H9 (cell line): ENCODE results near the gene CRYGN. TPM values are rescaled to one million over a fixed set of nuclear protein-coding genes. Genes with fewer than 3 reads are reported as not detected.

Experiments used
- DNase-seq: peaks from one replicate; pipeline ENCODE4 v3.0.0-alpha.2; 2017
- H2AFZ ChIP-seq: one replicate; pipeline ENCODE4 v1.6.1; 2013; ENCODE audit warnings: mild to moderate bottlenecking, low read length, control low read depth, moderate library complexity
- H2AK5ac ChIP-seq: 2 replicates; pipeline ENCODE4 v1.6.1; 2013; ENCODE audit warnings: low read length, control low read depth, mixed read lengths; ENCODE audit not compliant: insufficient read length
- H2BK120ac ChIP-seq: one replicate; pipeline ENCODE4 v1.6.1; 2013; ENCODE audit warnings: low read depth, mild to moderate bottlenecking, low read length, control low read depth, inconsistent platforms; ENCODE audit not compliant: poor library complexity, severe bottlenecking
- H2BK12ac ChIP-seq: 2 replicates; pipeline ENCODE4 v1.6.1; 2013; ENCODE audit warnings: low read length, control low read depth, mixed read lengths, low read depth; ENCODE audit not compliant: insufficient read length
- H2BK15ac ChIP-seq: 2 replicates; pipeline ENCODE4 v1.6.1; 2013; ENCODE audit warnings: low read depth, low read length, control low read depth
- H2BK20ac ChIP-seq: one replicate; pipeline ENCODE4 v1.6.1; 2013; ENCODE audit warnings: low read depth, mild to moderate bottlenecking, low read length, control low read depth, inconsistent platforms; ENCODE audit not compliant: poor library complexity, severe bottlenecking
- H2BK5ac ChIP-seq: 2 replicates; pipeline ENCODE4 v1.6.1; 2013; ENCODE audit warnings: low read length, control low read depth, mixed read lengths; ENCODE audit not compliant: insufficient read length
- H3K14ac ChIP-seq: 2 replicates; pipeline ENCODE4 v1.6.1; 2013; ENCODE audit warnings: low read length, control low read depth; ENCODE audit not compliant: insufficient read depth
- H3K18ac ChIP-seq: 2 replicates; pipeline ENCODE4 v1.6.1; 2013; ENCODE audit warnings: low read depth, mild to moderate bottlenecking, mixed read lengths, low read length, control low read depth; ENCODE audit not compliant: insufficient read length
- H3K23ac ChIP-seq: 2 replicates; pipeline ENCODE4 v1.6.1; 2013; ENCODE audit warnings: low read length, control low read depth, mixed read lengths, low read depth; ENCODE audit not compliant: insufficient read length
- H3K23me2 ChIP-seq: 2 replicates; pipeline ENCODE4 v1.6.1; 2013; ENCODE audit warnings: low read depth, mild to moderate bottlenecking, mixed read lengths, low read length, control low read depth; ENCODE audit not compliant: insufficient read length, poor library complexity, severe bottlenecking
- H3K27ac ChIP-seq: 2 replicates; pipeline ENCODE4 v1.5.1; 2013; ENCODE audit warnings: low read length, control low read depth, mixed read lengths, low read depth; ENCODE audit not compliant: insufficient read length
- H3K27me3 ChIP-seq: 2 replicates; pipeline ENCODE4 v1.6.1; 2013; ENCODE audit warnings: low read length, control low read depth, inconsistent platforms; ENCODE audit not compliant: insufficient read depth
- H3K4ac ChIP-seq: 2 replicates; pipeline ENCODE4 v1.6.1; 2013; ENCODE audit warnings: low read depth, mild to moderate bottlenecking, control low read depth, inconsistent platforms, low read length, moderate library complexity
- H3K4me1 ChIP-seq: 2 replicates; pipeline ENCODE4 v1.6.1; 2013; ENCODE audit warnings: low read length, control low read depth, inconsistent platforms; ENCODE audit not compliant: insufficient read depth
- H3K4me2 ChIP-seq: 2 replicates; pipeline ENCODE4 v1.6.1; 2013; ENCODE audit warnings: low read length, control low read depth, mixed read lengths; ENCODE audit not compliant: insufficient read length, insufficient read depth
- H3K56ac ChIP-seq: 2 replicates; pipeline ENCODE4 v1.6.1; 2013; ENCODE audit warnings: low read depth, mild to moderate bottlenecking, mixed read lengths, low read length, control low read depth; ENCODE audit not compliant: insufficient read length
- H3K79me1 ChIP-seq: 2 replicates; pipeline ENCODE4 v1.6.1; 2013; ENCODE audit warnings: low read depth, mild to moderate bottlenecking, moderate library complexity, low read length, control low read depth, inconsistent platforms; ENCODE audit not compliant: insufficient read depth, poor library complexity, severe bottlenecking
- H3K79me2 ChIP-seq: 2 replicates; pipeline ENCODE4 v1.6.1; 2013; ENCODE audit warnings: low read length, control low read depth, inconsistent platforms; ENCODE audit not compliant: insufficient read depth
- H3K9ac ChIP-seq: 2 replicates; pipeline ENCODE4 v1.6.1; 2013; ENCODE audit warnings: low read length, control low read depth, mixed read lengths; ENCODE audit not compliant: insufficient read length; ENCODE audit errors: extremely low read depth
- H3K9me3 ChIP-seq: one replicate; pipeline ENCODE4 v1.6.1; 2013; ENCODE audit warnings: low read depth, low read length, inconsistent platforms; ENCODE audit not compliant: control insufficient read depth
- H3T11ph ChIP-seq: one replicate; pipeline ENCODE4 v1.6.1; 2013; ENCODE audit warnings: mild to moderate bottlenecking, low read length, control low read depth, inconsistent platforms
- H4K20me1 ChIP-seq: one replicate; pipeline ENCODE4 v1.6.1; 2013; ENCODE audit not compliant: control insufficient read depth, insufficient read length, insufficient read depth
- H4K5ac ChIP-seq: 2 replicates; pipeline ENCODE4 v1.6.1; 2013; ENCODE audit warnings: low read depth, mild to moderate bottlenecking, mixed read lengths, low read length, control low read depth; ENCODE audit not compliant: insufficient read length
- H4K8ac ChIP-seq: replicated peaks from 2 replicates; pipeline ENCODE4 v1.6.1; 2013; ENCODE audit warnings: low read length, control low read depth, mixed read lengths, low read depth; ENCODE audit not compliant: insufficient read length
- H4K91ac ChIP-seq: 2 replicates; pipeline ENCODE4 v1.6.1; 2013; ENCODE audit warnings: low read depth, mild to moderate bottlenecking, moderate library complexity, mixed read lengths, low read length, control low read depth; ENCODE audit not compliant: insufficient read length
- H3K27ac Mint-ChIP-seq, 3 experiments: 2 replicates in 2 of 3; 3 replicates in 1 of 3; pipeline ENCODE4 v1.8.0; 2020 to 2021; ENCODE audit warnings: mixed read lengths in 3 of 3, mild to moderate bottlenecking in 1 of 3, moderate library complexity in 1 of 3
- H3K27me3 Mint-ChIP-seq: 2 replicates; pipeline ENCODE4 v1.8.0; 2021; ENCODE audit warnings: low read depth, mild to moderate bottlenecking, moderate library complexity, mixed read lengths
- H3K36me3 Mint-ChIP-seq, 3 experiments: 2 replicates in 2 of 3; 3 replicates in 1 of 3; pipeline ENCODE4 v1.8.0; 2020 to 2021; ENCODE audit warnings: low read depth in 3 of 3, mixed read lengths in 3 of 3; ENCODE audit not compliant: insufficient read depth in 1 of 3
- H3K4me1 Mint-ChIP-seq, 2 experiments: 2 replicates each; pipeline ENCODE4 v1.8.0; 2020; ENCODE audit warnings: mixed read lengths in 2 of 2
- H3K4me3 Mint-ChIP-seq, 2 experiments: 2 replicates in 1 of 2; 3 replicates in 1 of 2; pipeline ENCODE4 v1.8.0; 2020 to 2021; ENCODE audit warnings: mild to moderate bottlenecking in 2 of 2, mixed read lengths in 2 of 2, moderate library complexity in 1 of 2
- H3K9me3 Mint-ChIP-seq, 2 experiments: 2 replicates in 1 of 2; 3 replicates in 1 of 2; pipeline ENCODE4 v1.8.0; 2020; ENCODE audit warnings: mild to moderate bottlenecking in 2 of 2, mixed read lengths in 2 of 2, moderate library complexity in 1 of 2
- CTCF ChIP-seq: fragments of 200-600 bp; sonication (generic); conservative IDR thresholded peaks from 3 replicates; pipeline ENCODE4 v1.8.0; 2021; ENCODE audit warnings: antibody characterized with exemption, mild to moderate bottlenecking
- WGBS: extraction: QIAGEN DNeasy Blood & Tissue Kit; methylation state at CpG from one replicate; pipeline ENCODE4 v1.1.7; 2013; ENCODE audit warnings: missing lambda C conversion rate, low lambda C conversion rate, mixed read lengths; ENCODE audit not compliant: insufficient read length; ENCODE audit errors: extremely low coverage; 5-methylcytosine and 5-hydroxymethylcytosine counted together
- total RNA-seq: library from RNA; stranded (reverse); gene quantifications from 2 replicates; pipeline ENCODE4 v1.2.1, GENCODE V29; 2021

The CRYGN gene
- total RNA-seq, 1 experiment from 2014 or later: 1.8 TPM

DNA sequence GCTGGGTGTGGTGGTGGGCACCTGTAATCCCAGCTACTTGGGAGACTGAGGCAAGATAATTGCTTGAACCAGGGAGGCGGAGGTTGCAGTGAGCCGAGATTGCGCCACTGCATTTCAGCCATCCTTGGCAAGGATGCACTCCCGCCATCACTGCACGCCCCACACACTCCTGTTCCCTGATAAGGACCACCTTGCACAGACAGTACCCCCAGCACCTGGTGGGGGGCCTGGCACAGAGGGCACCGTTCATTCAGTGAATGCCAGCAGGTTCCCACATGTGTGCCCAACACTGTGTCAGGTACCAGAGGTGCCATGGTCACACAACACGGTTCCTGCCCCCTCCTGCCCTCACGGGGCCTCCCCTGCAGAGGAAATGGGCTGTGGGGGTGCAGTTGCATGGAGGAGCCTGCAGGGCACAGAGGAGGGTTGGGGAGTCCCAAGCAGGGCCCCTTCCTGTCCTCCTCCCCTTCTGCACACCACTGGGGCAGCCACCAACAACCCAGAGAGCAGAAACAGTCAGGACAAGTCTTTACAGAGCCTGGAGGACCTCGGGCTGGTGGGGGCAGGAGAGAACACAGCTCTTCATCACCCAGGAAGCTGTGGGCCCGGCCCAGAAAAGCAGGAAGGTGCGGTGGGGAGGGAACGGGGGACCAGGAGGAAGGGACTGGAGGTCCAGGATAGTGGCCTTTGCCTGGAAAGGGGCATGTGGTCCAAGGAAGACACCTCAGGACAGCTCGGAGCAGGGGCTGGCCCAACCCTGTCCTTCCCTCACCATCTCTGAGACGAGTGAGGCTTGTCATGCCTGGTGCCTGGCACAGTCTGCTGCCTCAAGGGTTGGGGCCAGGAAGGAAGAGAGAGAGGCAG, 7.1 kb downstream of the CRYGN start:
- Histone ChIP-seq H3T11ph (no peak overlapping the region), H2BK15ac (no peak overlapping the region), H2AFZ (no peak overlapping the region), H2BK12ac (no peak overlapping the region), H4K5ac (no peak overlapping the region), H3K9ac (no peak overlapping the region), H3K27ac (no peak overlapping the region), H3K27me3 (no peaks in the 10 kb centered on the region), H3K79me2 (no peaks in the 10 kb centered on the region), H3K79me1 (no peaks in the 10 kb centered on the region), H3K4ac (no peak overlapping the region), H4K8ac (no peak overlapping the region), H4K20me1 (no peaks in the 10 kb centered on the region), H3K23me2 (no peaks in the 10 kb centered on the region), H2BK120ac (no peak overlapping the region), H3K56ac (no peak overlapping the region), H2AK5ac (no peak overlapping the region), H3K9me3 (no peaks in the 10 kb centered on the region), H3K4me2 (no peak overlapping the region), H2BK20ac (no peak overlapping the region), H3K18ac (no peak overlapping the region), H2BK5ac (no peak overlapping the region), H3K4me1 (peaks cover 3% of the 10 kb centered on the region; the same call in 1 of the 2 replicates), H3K23ac (no peak overlapping the region), H4K91ac (no peak overlapping the region), H3K14ac (no peak overlapping the region; the same call in 1 of the 2 replicates)
- no CpG with 5 or more reads among the region's 14 CpGs for WGBS
- no peak for DNase-seq
- TF ChIP-seq CTCF: peak; percentile 35; the same call in 1 of the 3 replicates
- Mint-ChIP-seq H3K9me3 (no peaks in the 10 kb centered on the region; a peak in 1 of 5 replicates), H3K4me1 (peaks cover 32 to 35% of the 10 kb centered on the region in 2 experiments), H3K36me3 (no peaks in the 10 kb centered on the region; a peak in 1 of 7 replicates), H3K27ac (no peak overlapping the region; a peak in 1 of 7 replicates), H3K27me3 (no peaks in the 10 kb centered on the region; the same call in 1 of the 2 replicates), H3K4me3 (no peak overlapping the region)
